ENCODE data around the gene ZNF664. TPM values are rescaled to one million over a fixed set of nuclear protein-coding genes. Genes with fewer than 3 reads are reported as not detected.

The ZNF664 gene
- total and polyA plus RNA-seq, 2 of the 13 experiments (the other 11 are each of a cell fraction or from before 2014, with no cell fraction given) = 43.9 to 56.5 TPM

DNA sequence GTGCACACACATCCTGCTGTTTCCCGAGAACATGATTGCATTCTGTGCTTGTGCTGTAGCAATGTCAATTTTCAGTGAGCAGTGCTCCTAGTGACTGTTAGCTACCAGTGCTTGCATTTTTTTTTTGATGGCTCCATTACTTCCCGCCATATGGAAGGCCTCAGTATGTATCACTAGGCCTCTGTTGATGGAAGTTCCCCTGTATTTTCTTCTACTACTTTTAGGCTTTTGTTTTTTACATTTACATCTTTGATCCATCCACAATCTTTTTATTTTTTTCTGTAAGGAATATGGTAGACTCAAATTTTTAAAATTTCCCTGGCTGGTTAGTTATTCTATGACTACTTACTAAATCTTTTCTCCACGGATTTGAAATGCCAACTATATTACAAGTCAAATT is 49.1 kb downstream of the ZNF664 start:
- no peaks in the 10 kb centered on the region for H3K36me3 ChIP-seq (replicated peaks in 1 of 2; ENCODE audit: control insufficient read depth in 1 of 2, insufficient read depth in 2 of 2, low read length in 2 of 2)
- H3K79me2 ChIP-seq (ENCODE audit: insufficient read depth, low read length) = no peaks in the 10 kb centered on the region
- intact Hi-C loops (cut with micrococcal nuclease; ENCODE audit: unreplicated experiment) = no loop called here
- ChIA-PET POLR2A (no interaction called here), CTCF (ENCODE audit: low intra/inter-chr PET ratio, low total read pairs) (no interaction called here)
- no peak for DNase-seq (ENCODE audit: low spot score)
- H2AFZ ChIP-seq (ENCODE audit: low read length) = no peak overlapping the region
- BruUV-seq (replicated peaks) = no TSS peak
- H3K4me2 ChIP-seq (ENCODE audit: low read depth, low read length) = no peak overlapping the region
- H3K9ac ChIP-seq (ENCODE audit: insufficient read depth, low read depth, low read length) = no peak overlapping the region
- H3K4me3 ChIP-seq (replicated peaks in 1 of 3; ENCODE audit: insufficient read depth in 1 of 3, low read depth in 2 of 3, low read length in 3 of 3) = no peak overlapping the region
- 53% methylated on average over 3 of the region's 3 CpGs for WGBS (ENCODE audit: low lambda C conversion rate)
- ATAC-seq = no peak
- H3K4me1 ChIP-seq (ENCODE audit: insufficient read depth, low read length) = no peaks in the 10 kb centered on the region
- H3K27ac ChIP-seq (ENCODE audit: extremely low read length, insufficient read depth, low read length) = no peak overlapping the region
- in situ Hi-C loops (cut with HindIII; ENCODE audit: extremely low pct_ligation_motif_present, low pct_unique_long_range_greater_than_20kb) = no loop called here
- no peaks in the 10 kb centered on the region for H4K20me1 ChIP-seq (ENCODE audit: insufficient read depth, low read length)
- H3K9me3 ChIP-seq (ENCODE audit: low read length) = no peaks in the 10 kb centered on the region
- TF ChIP-seq ZNF564 (CRISPR knock-in tag; IDR thresholded peaks at IDR 0.05) = peak; percentile 88; the same call in 1 of the 2 replicates
- TF ChIP-seq SMAD3 (CRISPR knock-in tag; IDR thresholded peaks at IDR 0.05) = no peak
- TF ChIP-seq, protein P1, sequence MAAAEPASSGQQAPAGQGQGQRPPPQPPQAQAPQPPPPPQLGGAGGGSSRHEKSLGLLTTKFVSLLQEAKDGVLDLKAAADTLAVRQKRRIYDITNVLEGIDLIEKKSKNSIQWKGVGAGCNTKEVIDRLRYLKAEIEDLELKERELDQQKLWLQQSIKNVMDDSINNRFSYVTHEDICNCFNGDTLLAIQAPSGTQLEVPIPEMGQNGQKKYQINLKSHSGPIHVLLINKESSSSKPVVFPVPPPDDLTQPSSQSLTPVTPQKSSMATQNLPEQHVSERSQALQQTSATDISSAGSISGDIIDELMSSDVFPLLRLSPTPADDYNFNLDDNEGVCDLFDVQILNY (CRISPR knock-in tag; conservative IDR thresholded peaks at IDR 0.05) = no peak
- TF ChIP-seq, protein P2, sequence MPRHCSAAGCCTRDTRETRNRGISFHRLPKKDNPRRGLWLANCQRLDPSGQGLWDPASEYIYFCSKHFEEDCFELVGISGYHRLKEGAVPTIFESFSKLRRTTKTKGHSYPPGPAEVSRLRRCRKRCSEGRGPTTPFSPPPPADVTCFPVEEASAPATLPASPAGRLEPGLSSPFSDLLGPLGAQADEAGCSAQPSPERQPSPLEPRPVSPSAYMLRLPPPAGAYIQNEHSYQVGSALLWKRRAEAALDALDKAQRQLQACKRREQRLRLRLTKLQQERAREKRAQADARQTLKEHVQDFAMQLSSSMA (CRISPR knock-in tag; IDR thresholded peaks at IDR 0.05) = no peak
- no peaks in the 10 kb centered on the region for H3K27me3 ChIP-seq (ENCODE audit: control insufficient read depth in 1 of 2, insufficient read depth in 2 of 2, low read length in 2 of 2)
- no peak for FAIRE-seq

DNA sequence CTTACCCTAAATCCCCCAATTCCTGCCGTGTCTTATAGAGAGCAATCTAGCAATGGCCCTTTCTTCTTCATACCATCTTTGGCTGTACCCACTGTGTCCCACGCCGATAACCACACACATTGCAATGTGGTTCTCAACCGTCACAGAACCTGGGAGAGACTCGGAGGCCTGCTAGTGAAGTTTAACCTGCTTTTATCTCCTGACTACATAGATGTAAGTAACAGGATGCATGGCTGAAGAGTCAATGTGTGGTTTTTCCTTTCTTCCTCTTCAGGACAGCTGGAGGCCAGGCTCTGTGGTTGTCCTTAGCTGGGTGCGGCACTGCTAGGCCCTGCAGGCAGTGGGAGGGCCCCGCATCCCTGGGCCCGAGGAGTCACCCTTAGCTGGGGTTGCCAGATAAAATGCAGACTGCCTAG is 51.3 kb downstream of the ZNF664 start:
- WGBS (ENCODE audit: low lambda C conversion rate) = 69% methylated on average over 8 of the region's 8 CpGs
- no peak for TF ChIP-seq CC2D1A (CRISPR knock-in tag; IDR thresholded peaks at IDR 0.05)
- no peak for TF ChIP-seq ZNF329 (CRISPR knock-in tag; IDR thresholded peaks at IDR 0.05; ENCODE audit: low read depth)
- TF ChIP-seq, protein P3, sequence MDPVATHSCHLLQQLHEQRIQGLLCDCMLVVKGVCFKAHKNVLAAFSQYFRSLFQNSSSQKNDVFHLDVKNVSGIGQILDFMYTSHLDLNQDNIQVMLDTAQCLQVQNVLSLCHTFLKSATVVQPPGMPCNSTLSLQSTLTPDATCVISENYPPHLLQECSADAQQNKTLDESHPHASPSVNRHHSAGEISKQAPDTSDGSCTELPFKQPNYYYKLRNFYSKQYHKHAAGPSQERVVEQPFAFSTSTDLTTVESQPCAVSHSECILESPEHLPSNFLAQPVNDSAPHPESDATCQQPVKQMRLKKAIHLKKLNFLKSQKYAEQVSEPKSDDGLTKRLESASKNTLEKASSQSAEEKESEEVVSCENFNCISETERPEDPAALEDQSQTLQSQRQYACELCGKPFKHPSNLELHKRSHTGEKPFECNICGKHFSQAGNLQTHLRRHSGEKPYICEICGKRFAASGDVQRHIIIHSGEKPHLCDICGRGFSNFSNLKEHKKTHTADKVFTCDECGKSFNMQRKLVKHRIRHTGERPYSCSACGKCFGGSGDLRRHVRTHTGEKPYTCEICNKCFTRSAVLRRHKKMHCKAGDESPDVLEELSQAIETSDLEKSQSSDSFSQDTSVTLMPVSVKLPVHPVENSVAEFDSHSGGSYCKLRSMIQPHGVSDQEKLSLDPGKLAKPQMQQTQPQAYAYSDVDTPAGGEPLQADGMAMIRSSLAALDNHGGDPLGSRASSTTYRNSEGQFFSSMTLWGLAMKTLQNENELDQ (CRISPR knock-in tag; IDR thresholded peaks at IDR 0.05; ENCODE audit: borderline replicate concordance) = no peak
- Histone ChIP-seq H3K4me2 (ENCODE audit: low read depth, low read length) (no peak overlapping the region), H3K4me3 (replicated peaks in 1 of 3; ENCODE audit: insufficient read depth in 1 of 3, low read depth in 2 of 3, low read length in 3 of 3) (no peak overlapping the region), H3K27ac (ENCODE audit: extremely low read length, insufficient read depth, low read length) (no peak overlapping the region), H3K9ac (ENCODE audit: insufficient read depth, low read depth, low read length) (no peak overlapping the region), H3K79me2 (ENCODE audit: insufficient read depth, low read length) (no peaks in the 10 kb centered on the region), H3K9me3 (ENCODE audit: low read length) (no peaks in the 10 kb centered on the region), H2AFZ (ENCODE audit: low read length) (no peak overlapping the region), H3K27me3 (ENCODE audit: control insufficient read depth in 1 of 2, insufficient read depth in 2 of 2, low read length in 2 of 2) (no peaks in the 10 kb centered on the region; a peak in 1 of 5 replicates), H3K4me1 (ENCODE audit: insufficient read depth, low read length) (no peaks in the 10 kb centered on the region), H4K20me1 (ENCODE audit: insufficient read depth, low read length) (no peaks in the 10 kb centered on the region), H3K36me3 (replicated peaks in 1 of 2; ENCODE audit: control insufficient read depth in 1 of 2, insufficient read depth in 2 of 2, low read length in 2 of 2) (no peaks in the 10 kb centered on the region)
- BruUV-seq (replicated peaks) = no TSS peak
- ChIA-PET CTCF (ENCODE audit: low intra/inter-chr PET ratio, low total read pairs) (no interaction called here), POLR2A (no interaction called here)
- DNase-seq (ENCODE audit: low spot score) (no peak), ATAC-seq (peak; percentile 25; the same call in 1 of the 3 replicates), FAIRE-seq (no peak)
- in situ Hi-C loops (cut with HindIII; ENCODE audit: extremely low pct_ligation_motif_present, low pct_unique_long_range_greater_than_20kb) = no loop called here
- intact Hi-C loops (cut with micrococcal nuclease; ENCODE audit: unreplicated experiment) = no loop called here
